ENCODE results near the gene MADD.

DNA sequence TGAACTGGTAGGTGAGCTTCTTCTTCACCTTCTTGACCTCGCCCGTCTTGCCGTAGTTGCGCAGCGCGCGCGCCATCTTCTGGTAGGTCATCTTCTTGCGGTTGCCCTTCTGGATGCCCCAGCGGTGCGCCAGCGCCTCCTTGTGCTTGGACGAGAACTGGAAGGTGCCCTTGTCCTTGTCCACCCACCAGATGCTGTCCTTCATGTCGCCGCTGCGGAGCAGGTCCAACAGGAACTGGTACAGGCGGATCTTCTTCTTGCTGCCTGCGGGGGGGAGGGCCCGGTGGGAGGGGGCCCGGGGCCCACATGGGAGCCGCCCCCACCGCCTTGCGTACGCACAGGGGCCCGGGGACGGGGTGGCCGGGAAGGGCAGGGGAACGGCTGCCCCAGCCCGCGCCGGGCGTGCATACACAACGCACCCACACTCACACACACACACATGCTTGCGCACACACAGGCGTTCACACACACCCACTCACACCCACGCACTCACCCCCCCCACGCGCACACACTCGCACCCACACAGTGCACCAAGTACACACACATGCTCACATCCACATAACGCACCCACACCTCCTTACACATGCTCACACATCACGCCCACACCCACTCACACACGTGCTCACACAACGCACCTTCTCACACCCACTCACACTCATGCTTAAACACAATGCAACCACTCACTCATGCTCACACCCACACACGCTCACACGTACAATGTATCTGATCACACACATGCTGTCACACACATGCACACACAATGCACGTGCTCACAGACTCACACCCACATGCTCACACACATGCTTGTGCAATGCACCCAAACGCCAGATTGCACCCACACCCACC is 85.6 kb downstream of the MADD start:
- TF ChIP-seq POLR2AphosphoS5 (IDR thresholded peaks at IDR 0.05; ENCODE audit: low read depth, low read length) (peak; percentile 51; the same call in 1 of the 2 replicates), POLR2A (IDR thresholded peaks at IDR 0.05; ENCODE audit: low read depth, low read length) (no peak), TAF1 (IDR thresholded peaks at IDR 0.05; ENCODE audit: borderline replicate concordance, low read depth, low read length) (no peak)
